Tibial artery (tissue), 4 donors: Measurements from ENCODE around the gene STAC2.

Source experiments
- DNase-seq, 2 donors: peaks; one replicate each; pipeline ENCODE4 v3.0.0-alpha.2; 2019
- H3K27ac ChIP-seq, 2 donors: fragments of 200-600 bp; sonication (generic) in 1 of 2; 1 replicate in 1 of 2; 2 replicates in 1 of 2; pipeline ENCODE4 v1.5.1; 2018 to 2019; ENCODE audit warnings: mild to moderate bottlenecking in 1 of 2
- H3K27me3 ChIP-seq, 2 donors: fragments of 200-600 bp; sonication (generic) in 1 of 2; one replicate each; pipeline versions ENCODE4 v1.5.1 to v1.6.0; 2016 to 2019
- H3K36me3 ChIP-seq, 3 donors: fragments of 200-600 bp; sonication (generic) in 2 of 3; one replicate each; pipeline ENCODE4 v1.5.1; 2016 to 2019; ENCODE audit warnings: mild to moderate bottlenecking in 2 of 3
- H3K4me1 ChIP-seq, 4 donors: fragments of 200-600 bp; sonication (generic) in 2 of 4; 1 replicate in 3 of 4; 2 replicates in 1 of 4; pipeline ENCODE4 v1.5.1; 2016 to 2019
- H3K4me3 ChIP-seq, 2 donors: fragments of 200-600 bp; sonication (generic) in 1 of 2; 1 replicate in 1 of 2; 2 replicates in 1 of 2; pipeline ENCODE4 v1.5.1; 2018 to 2019; ENCODE audit warnings: mild to moderate bottlenecking in 2 of 2
- H3K9me3 ChIP-seq, 3 donors: fragments of 200-600 bp; sonication (generic) in 1 of 3; one replicate each; pipeline ENCODE4 v1.5.1; 2016 to 2019
- CTCF ChIP-seq, 2 experiments: fragments of 200-600 bp in 1 of 2; fragments of 450-650 bp in 1 of 2; IDR thresholded peaks; one replicate each; pipeline ENCODE4 v1.5.1; 2017 to 2019; ENCODE audit warnings: antibody characterized with exemption in 2 of 2, mild to moderate bottlenecking in 1 of 2, moderate library complexity in 1 of 2
- intact Hi-C: fragments of 100-400 bp; cut with DNase I; formaldehyde crosslinking; loops from one replicate; pipeline ENCODE4 v1.15.0; 2023; ENCODE audit warnings: low total_unique reads

The STAC2 gene

GRCh38 chr17:39198186-39198566, 27.6 kb downstream of the STAC2 start:
- peaks cover 0 to 67% (median 57%) of the 10 kb centered on the region in 4 donors for H3K4me1 ChIP-seq
- DNase-seq: no peak
- peak overlapping the region; percentile 98 to 100 for H3K27ac ChIP-seq

GRCh38 chr17:39197380-39198185, 28.2 kb downstream of the STAC2 start, which contains the start of gene CACNB1:
TSS of gene CACNB1 (minus strand) at chr17:39197669. CDS start at chr17:39197495, 174 bp downstream.
- Histone ChIP-seq H3K36me3 (peaks cover 21 to 39% (median 25%) of the 10 kb centered on the region in 3 donors), H3K27ac (peak within 1 kb of the TSS; percentile 98 to 100), H3K4me1 (peaks cover 0 to 70% (median 59%) of the 10 kb centered on the region in 4 donors), H3K27me3 (no peaks in the 10 kb centered on the region), H3K9me3 (no peaks in the 10 kb centered on the region), H3K4me3 (peak within 1 kb of the TSS; percentile 80 to 95)
- peak; percentile 81 to 91 for DNase-seq
- intact Hi-C loops: loop anchor here (5.0 kb wide), 1 partner anchor 35 kb away; no protein-coding TSS in a partner anchor
- no peak for TF ChIP-seq CTCF (IDR thresholded peaks at IDR 0.05)

More at GRCh38 chr17:39198186-39198566, 27.6 kb downstream of the STAC2 start:
- no peaks in the 10 kb centered on the region for H3K27me3 ChIP-seq
- peaks cover 21 to 39% (median 27%) of the 10 kb centered on the region in 3 donors for H3K36me3 ChIP-seq
- no peak for TF ChIP-seq CTCF (IDR thresholded peaks at IDR 0.05)
- H3K4me3 ChIP-seq: peak overlapping the region; percentile 80 to 95
- intact Hi-C loops: loop anchor here (5.0 kb wide), 1 partner anchor 34 kb away; no protein-coding TSS in a partner anchor
- no peaks in the 10 kb centered on the region for H3K9me3 ChIP-seq

GRCh38 chr17:39196808-39197291, 28.9 kb downstream of the STAC2 start:
- Histone ChIP-seq H3K4me3 (peak overlapping the region; percentile 80 to 95), H3K27me3 (no peaks in the 10 kb centered on the region), H3K4me1 (peaks cover 0 to 66% (median 55%) of the 10 kb centered on the region in 4 donors), H3K36me3 (peaks cover 21 to 39% (median 23%) of the 10 kb centered on the region in 3 donors), H3K9me3 (no peaks in the 10 kb centered on the region), H3K27ac (peak overlapping the region; percentile 98 to 100)
- DNase-seq: peak; percentile 51 to 89
- intact Hi-C loops: loop anchor here (5.0 kb wide), 1 partner anchor 35 kb away; no protein-coding TSS in a partner anchor
- TF ChIP-seq CTCF (IDR thresholded peaks at IDR 0.05): no peak

GRCh38 chr17:39196241-39196807, 29.4 kb downstream of the STAC2 start:
- peak overlapping the region; percentile 80 to 95 for H3K4me3 ChIP-seq
- H3K27ac ChIP-seq: peak overlapping the region; percentile 98 to 100

More at GRCh38 chr17:39196241-39196807, 29.4 kb downstream of the STAC2 start:
- TF ChIP-seq CTCF (IDR thresholded peaks at IDR 0.05): no peak
- no peak for DNase-seq
- intact Hi-C loops: loop anchor here (5.0 kb wide), 1 partner anchor 36 kb away; no protein-coding TSS in a partner anchor
- peaks cover 21 to 39% (median 23%) of the 10 kb centered on the region in 3 donors for H3K36me3 ChIP-seq
- peaks cover 0 to 61% (median 49%) of the 10 kb centered on the region in 4 donors for H3K4me1 ChIP-seq
- no peaks in the 10 kb centered on the region for H3K9me3 ChIP-seq
- H3K27me3 ChIP-seq: no peaks in the 10 kb centered on the region
